Astrocyte of the spinal cord (primary cell): Measurements from ENCODE around the gene PAX8.

ENCODE experiments used
- DNase-seq: peaks from one replicate; pipeline ENCODE4 v3.0.0; 2011; ENCODE audit warnings: low read depth, low spot score
- H3K4me3 ChIP-seq: 2 replicates; pipeline ENCODE4 v1.5.1; 2011; ENCODE audit warnings: low read depth, mild to moderate bottlenecking, low read length, moderate library complexity
- in situ Hi-C: cut with HindIII; loops from 2 replicates; pipeline ENCODE4 v1.10.0; 2017; ENCODE audit warnings: low sequenced_read_pairs
- TF ChIP-seq, protein P1 (sequence below): IDR thresholded peaks from 2 replicates; pipeline ENCODE4 v1.5.1; 2012; ENCODE audit warnings: low read depth, mild to moderate bottlenecking, low read length, inconsistent platforms

PAX8 gene

DNA sequence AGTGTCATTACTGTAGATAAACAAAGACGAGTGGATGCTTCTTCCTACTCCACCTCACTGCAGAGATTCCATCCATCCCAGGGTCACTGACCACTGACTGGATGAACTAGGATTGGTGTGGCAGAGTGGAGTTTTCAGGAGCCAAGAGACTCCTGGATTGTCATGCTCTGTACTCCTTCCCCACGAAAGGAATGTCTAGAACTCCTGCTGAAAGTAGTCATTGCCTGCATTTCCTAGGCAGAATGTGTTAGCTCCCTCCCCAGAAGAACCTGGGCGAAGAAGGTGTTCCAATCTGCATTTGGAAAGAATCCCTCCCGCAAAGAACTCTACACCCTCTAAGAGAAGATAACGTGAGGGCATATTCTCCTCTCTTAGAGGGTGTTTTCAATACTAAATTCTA, 6.2 kb downstream of the PAX8 start:
- in situ Hi-C loops, result no loop called here
- TF ChIP-seq, protein P1, sequence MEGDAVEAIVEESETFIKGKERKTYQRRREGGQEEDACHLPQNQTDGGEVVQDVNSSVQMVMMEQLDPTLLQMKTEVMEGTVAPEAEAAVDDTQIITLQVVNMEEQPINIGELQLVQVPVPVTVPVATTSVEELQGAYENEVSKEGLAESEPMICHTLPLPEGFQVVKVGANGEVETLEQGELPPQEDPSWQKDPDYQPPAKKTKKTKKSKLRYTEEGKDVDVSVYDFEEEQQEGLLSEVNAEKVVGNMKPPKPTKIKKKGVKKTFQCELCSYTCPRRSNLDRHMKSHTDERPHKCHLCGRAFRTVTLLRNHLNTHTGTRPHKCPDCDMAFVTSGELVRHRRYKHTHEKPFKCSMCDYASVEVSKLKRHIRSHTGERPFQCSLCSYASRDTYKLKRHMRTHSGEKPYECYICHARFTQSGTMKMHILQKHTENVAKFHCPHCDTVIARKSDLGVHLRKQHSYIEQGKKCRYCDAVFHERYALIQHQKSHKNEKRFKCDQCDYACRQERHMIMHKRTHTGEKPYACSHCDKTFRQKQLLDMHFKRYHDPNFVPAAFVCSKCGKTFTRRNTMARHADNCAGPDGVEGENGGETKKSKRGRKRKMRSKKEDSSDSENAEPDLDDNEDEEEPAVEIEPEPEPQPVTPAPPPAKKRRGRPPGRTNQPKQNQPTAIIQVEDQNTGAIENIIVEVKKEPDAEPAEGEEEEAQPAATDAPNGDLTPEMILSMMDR, result no peak
- DNase-seq, result no peak
- no peak overlapping the region for H3K4me3 ChIP-seq

GRCh38 chr2:113268621-113269360, 9.9 kb downstream of the PAX8 start:
- DNase-seq, result no peak
- no peak overlapping the region for H3K4me3 ChIP-seq
- in situ Hi-C loops, result no loop called here
- TF ChIP-seq, protein P1, result no peak

- in situ Hi-C loops, result no loop called here
- no peak for DNase-seq
- TF ChIP-seq, protein P1, result no peak
- no peak overlapping the region for H3K4me3 ChIP-seq
These were observed 12.3 kb downstream of the PAX8 start for GRCh38 chr2:113266431-113266830.

DNA sequence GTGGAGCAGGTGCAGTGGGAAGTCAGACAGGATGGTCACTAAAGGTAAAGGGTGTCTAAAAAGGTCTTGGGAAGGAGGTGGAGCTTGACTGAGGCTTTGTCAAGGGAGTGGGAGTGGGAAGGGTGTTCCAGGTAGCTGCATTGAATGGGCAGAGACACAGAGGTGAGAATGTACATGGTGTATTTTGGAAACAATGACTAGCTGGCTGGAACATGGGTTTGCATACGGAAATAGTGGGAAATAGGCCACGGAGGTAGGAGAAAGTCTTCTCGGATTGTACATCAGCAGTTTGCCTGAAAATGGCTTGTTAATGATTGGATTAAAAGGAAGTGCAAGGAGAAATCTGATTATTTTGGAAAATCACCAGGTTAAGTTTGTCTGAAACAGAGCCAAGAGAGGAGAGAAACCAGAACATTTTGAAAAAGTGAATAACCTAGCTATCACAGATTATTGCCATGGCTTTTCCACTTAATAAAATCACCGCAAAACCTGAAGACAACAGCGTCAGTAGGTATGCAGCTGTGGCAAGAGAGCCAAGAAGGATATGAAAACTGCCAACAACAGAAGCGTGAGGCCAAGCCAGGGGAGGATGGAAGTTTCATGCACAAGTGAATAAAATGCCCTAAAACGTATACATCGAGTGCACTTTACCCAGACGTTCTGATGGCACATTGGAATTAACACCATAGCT, 13.9 kb downstream of the PAX8 start:
- no peak overlapping the region for H3K4me3 ChIP-seq
- in situ Hi-C loops, result no loop called here
- TF ChIP-seq, protein P1, result no peak
- no peak for DNase-seq

GRCh38 chr2:113263546-113263945, 15.2 kb downstream of the PAX8 start:
- TF ChIP-seq, protein P1, result no peak
- DNase-seq, result no peak
- in situ Hi-C loops, result no loop called here
- H3K4me3 ChIP-seq, result no peak overlapping the region

- no peak for DNase-seq
- H3K4me3 ChIP-seq, result no peak overlapping the region
- TF ChIP-seq, protein P1, result no peak
- in situ Hi-C loops, result no loop called here
These were observed 17.7 kb downstream of the PAX8 start for GRCh38 chr2:113260991-113261390.
